Measurements from ENCODE around the gene KLF7.
A peak's percentile ranks its signal among the peaks of the same experiment; 100 is the strongest.

Gene KLF7

GRCh38 chr2:207163756-207164005 lies 2.1 kb downstream of the KLF7 start:
- no peak for ATAC-seq
- TF ChIP-seq, protein P1, sequence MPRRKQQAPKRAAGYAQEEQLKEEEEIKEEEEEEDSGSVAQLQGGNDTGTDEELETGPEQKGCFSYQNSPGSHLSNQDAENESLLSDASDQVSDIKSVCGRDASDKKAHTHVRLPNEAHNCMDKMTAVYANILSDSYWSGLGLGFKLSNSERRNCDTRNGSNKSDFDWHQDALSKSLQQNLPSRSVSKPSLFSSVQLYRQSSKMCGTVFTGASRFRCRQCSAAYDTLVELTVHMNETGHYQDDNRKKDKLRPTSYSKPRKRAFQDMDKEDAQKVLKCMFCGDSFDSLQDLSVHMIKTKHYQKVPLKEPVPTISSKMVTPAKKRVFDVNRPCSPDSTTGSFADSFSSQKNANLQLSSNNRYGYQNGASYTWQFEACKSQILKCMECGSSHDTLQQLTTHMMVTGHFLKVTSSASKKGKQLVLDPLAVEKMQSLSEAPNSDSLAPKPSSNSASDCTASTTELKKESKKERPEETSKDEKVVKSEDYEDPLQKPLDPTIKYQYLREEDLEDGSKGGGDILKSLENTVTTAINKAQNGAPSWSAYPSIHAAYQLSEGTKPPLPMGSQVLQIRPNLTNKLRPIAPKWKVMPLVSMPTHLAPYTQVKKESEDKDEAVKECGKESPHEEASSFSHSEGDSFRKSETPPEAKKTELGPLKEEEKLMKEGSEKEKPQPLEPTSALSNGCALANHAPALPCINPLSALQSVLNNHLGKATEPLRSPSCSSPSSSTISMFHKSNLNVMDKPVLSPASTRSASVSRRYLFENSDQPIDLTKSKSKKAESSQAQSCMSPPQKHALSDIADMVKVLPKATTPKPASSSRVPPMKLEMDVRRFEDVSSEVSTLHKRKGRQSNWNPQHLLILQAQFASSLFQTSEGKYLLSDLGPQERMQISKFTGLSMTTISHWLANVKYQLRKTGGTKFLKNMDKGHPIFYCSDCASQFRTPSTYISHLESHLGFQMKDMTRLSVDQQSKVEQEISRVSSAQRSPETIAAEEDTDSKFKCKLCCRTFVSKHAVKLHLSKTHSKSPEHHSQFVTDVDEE (CRISPR knock-in tag; IDR thresholded peaks at IDR 0.05) = no peak
- TF ChIP-seq ZFP30 (CRISPR knock-in tag; IDR thresholded peaks at IDR 0.05) = no peak
- no peak for TF ChIP-seq PPARA (CRISPR knock-in tag; IDR thresholded peaks at IDR 0.05; ENCODE audit: borderline replicate concordance)
- TF ChIP-seq POU6F1 (CRISPR knock-in tag; IDR thresholded peaks at IDR 0.05; ENCODE audit: borderline replicate concordance, low read depth) = no peak
- no peak for TF ChIP-seq GLIS3 (CRISPR knock-in tag; IDR thresholded peaks at IDR 0.05)
- TF ChIP-seq TCF4 (CRISPR knock-in tag; IDR thresholded peaks at IDR 0.05; ENCODE audit: borderline replicate concordance) = no peak
- TF ChIP-seq ZNF8 (CRISPR knock-in tag; IDR thresholded peaks at IDR 0.05) = no peak
- TF ChIP-seq CSRNP3 (CRISPR knock-in tag; IDR thresholded peaks at IDR 0.05) = no peak
- TF ChIP-seq TOX (CRISPR knock-in tag; IDR thresholded peaks at IDR 0.05; ENCODE audit: borderline replicate concordance) = no peak
- no peak for TF ChIP-seq CREB5 (CRISPR knock-in tag; IDR thresholded peaks at IDR 0.05; ENCODE audit: low read depth)

GRCh38 chr2:207163053-207163755 lies 2.5 kb downstream of the KLF7 start:
- TF ChIP-seq ZNF565 (CRISPR knock-in tag; conservative IDR thresholded peaks at IDR 0.05; ENCODE audit: low read depth) (no peak), GLIS3 (CRISPR knock-in tag; IDR thresholded peaks at IDR 0.05) (no peak), BACH2 (CRISPR knock-in tag; IDR thresholded peaks at IDR 0.05; ENCODE audit: borderline replicate concordance) (no peak), ZNF70 (CRISPR knock-in tag; IDR thresholded peaks at IDR 0.05) (no peak), ZNF8 (CRISPR knock-in tag; IDR thresholded peaks at IDR 0.05) (no peak), ZC3H10 (CRISPR knock-in tag; IDR thresholded peaks at IDR 0.05) (no peak; the same call in 1 of the 2 replicates), ZFP3 (CRISPR knock-in tag; IDR thresholded peaks at IDR 0.05) (no peak), SNAI2 (CRISPR knock-in tag; IDR thresholded peaks at IDR 0.05) (no peak), ARNTL (CRISPR knock-in tag; IDR thresholded peaks at IDR 0.05; ENCODE audit: borderline replicate concordance, low read depth) (no peak), ISL1 (CRISPR knock-in tag; IDR thresholded peaks at IDR 0.05) (no peak), ESRRG (CRISPR knock-in tag; IDR thresholded peaks at IDR 0.05) (no peak), TOX (CRISPR knock-in tag; IDR thresholded peaks at IDR 0.05; ENCODE audit: borderline replicate concordance) (no peak), RARB (CRISPR knock-in tag; IDR thresholded peaks at IDR 0.05) (no peak), ZFP30 (CRISPR knock-in tag; IDR thresholded peaks at IDR 0.05) (no peak), CREB5 (CRISPR knock-in tag; IDR thresholded peaks at IDR 0.05; ENCODE audit: low read depth) (no peak)
- TF ChIP-seq, protein P1 (CRISPR knock-in tag; IDR thresholded peaks at IDR 0.05) = no peak
- peak; percentile 42 for ATAC-seq
